Lower leg skin (tissue), 4 donors: Measurements from ENCODE around the gene ZNF79. TPM values are rescaled to one million over a fixed set of nuclear protein-coding genes. Genes with fewer than 3 reads are reported as not detected.
"Not testable (repeated sequence)": the region's sequence is repeated elsewhere in the genome, so short reads cannot be mapped to it uniquely, and the experiment has no call there.

Experiments
- DNase-seq, 2 donors: peaks; one replicate each; pipeline ENCODE4 v3.0.0-alpha.2; 2019; ENCODE audit warnings: low spot score in 2 of 2
- H3K4me3 ChIP-seq: fragments of 200-600 bp; sonication (generic); 2 replicates; pipeline ENCODE4 v1.5.1; 2017; ENCODE audit warnings: mild to moderate bottlenecking, low read depth; ENCODE audit not compliant: poor library complexity, severe bottlenecking
- CTCF ChIP-seq, 3 donors: fragments of 450-650 bp; IDR thresholded peaks; one replicate each; pipeline ENCODE4 v1.5.1; 2016; ENCODE audit warnings: antibody characterized with exemption in 3 of 3, mild to moderate bottlenecking in 3 of 3, moderate library complexity in 2 of 3
- POLR2A ChIP-seq, 2 donors: fragments of 450-650 bp; IDR thresholded peaks; one replicate each; pipeline ENCODE4 v1.6.1; 2016 to 2017; ENCODE audit warnings: antibody characterized with exemption in 2 of 2, mild to moderate bottlenecking in 1 of 2, moderate library complexity in 1 of 2
- WGBS, 2 donors: methylation state at CpG; one replicate each; pipeline ENCODE4 v1.1.5; 2018; 5-methylcytosine and 5-hydroxymethylcytosine counted together
- intact Hi-C: fragments of 100-400 bp; cut with DNase I; formaldehyde crosslinking; loops from one replicate; pipeline ENCODE4 v1.15.0; 2023; ENCODE audit warnings: low total_unique reads
- total RNA-seq, 4 donors: library from RNA; depleted of rRNA; stranded (reverse); fragments of >200 nt; gene quantifications; one replicate each; pipeline ENCODE4 v1.1.0, GENCODE V29; 2016

The ZNF79 gene
- total RNA-seq, 4 donors from 2014 or later, result 9.2 to 12.1 (median 9.8) TPM

DNA sequence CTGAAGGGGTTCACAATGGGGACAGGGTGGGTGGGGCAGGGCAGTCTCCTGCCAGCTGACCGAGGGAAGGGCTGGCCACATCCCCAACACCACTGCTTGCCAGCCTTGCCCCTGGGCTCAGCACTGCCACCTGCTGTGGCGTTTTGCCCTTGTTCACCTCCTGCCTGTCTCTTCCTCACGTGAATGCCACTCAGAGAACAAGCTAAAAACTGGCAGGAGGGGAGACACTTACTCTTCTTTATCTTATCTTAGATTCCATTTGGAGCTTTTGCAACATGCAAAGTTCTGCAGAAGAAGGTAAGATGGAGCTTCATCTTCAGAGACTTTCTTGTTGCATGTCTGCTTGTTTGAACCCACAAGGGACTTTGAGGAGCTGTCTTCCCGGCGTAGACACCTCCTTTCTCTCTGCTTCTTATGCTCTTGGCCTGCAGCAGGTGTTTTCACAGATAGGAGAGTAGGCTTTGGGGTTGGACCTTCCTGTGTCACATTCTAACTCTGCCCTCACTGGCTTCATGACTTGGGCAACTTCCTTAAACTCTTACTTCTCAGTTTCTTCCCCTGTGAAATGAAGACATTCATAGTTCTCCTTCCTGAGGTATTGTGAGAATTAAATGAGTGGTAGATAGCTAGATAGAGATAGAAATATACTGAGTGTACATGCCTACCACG lies 31.3 kb downstream of the ZNF79 start:
- TF ChIP-seq CTCF (IDR thresholded peaks at IDR 0.05) (no peak), POLR2A (IDR thresholded peaks at IDR 0.05) (no peak)
- no peak overlapping the region for H3K4me3 ChIP-seq
- intact Hi-C loops, result no loop called here
- 54 to 58% methylated on average over 6 of the region's 6 CpGs for WGBS, 2 donors
- DNase-seq, result no peak

- intact Hi-C loops, result no loop called here
- no peak for DNase-seq
- no peak for TF ChIP-seq POLR2A (IDR thresholded peaks at IDR 0.05)
- no peak for TF ChIP-seq CTCF (IDR thresholded peaks at IDR 0.05)
- no peak overlapping the region for H3K4me3 ChIP-seq
- 86 to 95% methylated on average over 17 of the region's 17 CpGs for WGBS, 2 donors
Observed at GRCh38 chr9:127457191-127457878, 33.2 kb downstream of the ZNF79 start.

DNA sequence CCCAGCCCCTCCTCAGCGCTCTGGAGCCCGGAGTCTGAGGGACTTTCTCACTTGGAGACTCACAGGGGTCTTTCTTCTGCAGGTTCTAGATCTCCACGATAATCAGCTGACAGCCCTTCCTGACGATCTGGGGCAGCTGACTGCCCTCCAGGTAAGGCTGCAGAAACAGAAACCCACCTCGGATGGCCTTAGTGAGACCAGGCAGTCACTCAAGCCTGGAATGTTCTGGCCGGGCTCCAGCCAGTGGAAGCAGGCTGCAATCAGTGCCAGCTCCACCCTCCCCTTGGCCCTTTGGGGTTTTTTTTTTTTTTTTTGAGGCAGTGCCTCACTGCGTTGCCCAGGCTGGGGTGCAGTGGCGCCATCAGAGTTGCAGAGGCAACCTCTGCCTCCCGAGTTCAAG lies 34.7 kb downstream of the ZNF79 start:
- TF ChIP-seq CTCF (IDR thresholded peaks at IDR 0.05) (no peak), POLR2A (IDR thresholded peaks at IDR 0.05) (no peak)
- 80 to 91% methylated on average over 9 of the region's 9 CpGs for WGBS, 2 donors
- intact Hi-C loops, result no loop called here
- DNase-seq, result no peak
- H3K4me3 ChIP-seq, result no peak overlapping the region

DNA sequence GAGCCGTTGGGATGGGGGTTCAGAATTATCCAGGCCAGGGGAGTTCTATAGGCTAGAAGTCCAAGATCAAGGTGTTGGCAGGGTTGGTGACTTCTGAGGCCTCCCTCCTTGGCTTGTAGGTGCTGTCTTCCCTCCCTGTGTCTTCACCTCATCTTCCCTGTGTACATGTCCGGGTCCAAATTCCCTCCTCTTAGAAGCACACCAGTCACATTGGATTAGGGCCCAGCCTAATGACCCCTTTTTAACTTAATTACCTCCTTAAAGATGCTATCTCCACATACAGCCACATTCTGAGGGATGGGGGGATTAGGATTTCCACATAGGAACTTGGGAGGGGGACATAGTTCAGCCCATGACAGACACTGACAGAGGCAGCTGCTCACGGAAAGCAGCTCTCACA lies 39.2 kb downstream of the ZNF79 start:
- intact Hi-C loops, result no loop called here
- TF ChIP-seq CTCF (IDR thresholded peaks at IDR 0.05) (no peak), POLR2A (IDR thresholded peaks at IDR 0.05) (no peak)
- no peak overlapping the region for H3K4me3 ChIP-seq
- DNase-seq, result no peak
- 88% methylated on average over 3 of the region's 3 CpGs for WGBS, 2 donors

GRCh38 chr9:127463911-127464310 lies 39.7 kb downstream of the ZNF79 start:
- 79 to 80% methylated on average over 6 to 7 of the region's 7 CpGs for WGBS, 2 donors
- TF ChIP-seq CTCF (IDR thresholded peaks at IDR 0.05), result no peak
- TF ChIP-seq POLR2A (IDR thresholded peaks at IDR 0.05), result no peak
- H3K4me3 ChIP-seq, result no peak overlapping the region
- DNase-seq, result no peak
- intact Hi-C loops, result no loop called here

DNA sequence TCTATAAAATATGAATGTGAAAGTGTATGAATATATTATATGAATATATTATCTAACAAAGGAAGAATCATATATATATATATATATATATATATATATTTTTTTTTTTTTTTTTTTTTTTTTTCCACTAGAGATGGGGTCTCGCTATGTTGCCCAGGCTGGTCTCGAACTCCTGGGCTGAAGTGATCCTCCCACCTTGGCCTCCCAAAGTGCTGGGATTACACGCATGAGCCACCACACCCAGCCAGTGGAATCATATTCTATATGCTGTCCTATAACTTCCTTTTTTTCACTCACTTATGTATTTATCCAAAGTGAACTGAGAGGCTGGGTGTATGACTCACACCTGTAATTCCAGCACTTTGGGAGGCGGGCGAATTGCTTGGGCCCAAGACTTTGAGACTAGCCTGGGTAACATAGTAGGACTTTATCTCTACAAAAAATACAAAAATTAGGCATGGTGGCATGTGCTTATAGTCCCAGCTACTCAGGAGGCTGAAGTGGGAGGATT lies 42.3 kb downstream of the ZNF79 start:
- intact Hi-C loops, DNase-seq, H3K4me3 ChIP-seq: not testable (repeated sequence)
- 97 to 98% methylated on average over 5 of the region's 5 CpGs for WGBS, 2 donors
